SK-N-SH (cell line): ENCODE data around the gene BTBD9. TPM values are rescaled to one million over a fixed set of nuclear protein-coding genes. Genes with fewer than 3 reads are reported as not detected.

ENCODE experiments used
- CTCF ChIA-PET: fragments of 300-600, 350-600 bp; formaldehyde crosslinking; extraction: SDS; loops from one replicate; lab custom pipeline; 2021; lab: Yijun Ruan, JAX
- POLR2A ChIA-PET: fragments of 350-600 bp; sonication (Branson Sonifier 250); formaldehyde crosslinking; extraction: SDS; loops from one replicate; lab custom pipeline; 2020; ENCODE audit warnings: antibody characterized with exemption, inconsistent platforms; lab: Yijun Ruan, JAX
- DNase-seq: peaks from one replicate; pipeline ENCODE4 v3.0.0; 2012
- H2AFZ ChIP-seq: fragments of 200-600 bp; sonication (generic); 2 replicates; pipeline ENCODE4 v1.8.1; 2016; ENCODE audit warnings: antibody characterized with exemption, mild to moderate bottlenecking, low read depth
- H3F3A ChIP-seq: fragments of 200-600 bp; sonication (generic); replicated peaks from 2 replicates; pipeline ENCODE3; 2016; ENCODE audit warnings: antibody characterized with exemption, mild to moderate bottlenecking; ENCODE audit not compliant: insufficient read depth
- H3K27ac ChIP-seq, 2 experiments: fragments of 200-500 bp in 1 of 2; fragments of 200-600 bp in 1 of 2; sonication (Bioruptor generic) in 1 of 2; sonication (generic), shearing (Covaris generic) in 1 of 2; 2 replicates each; pipeline versions ENCODE4 v1.5.1 to v1.6.1; 2014 to 2016; ENCODE audit warnings: low read depth in 2 of 2, inconsistent platforms in 1 of 2, low read length in 1 of 2, mild to moderate bottlenecking in 1 of 2, mixed read lengths in 1 of 2
- H3K27me3 ChIP-seq: fragments of 200-600 bp; sonication (generic), shearing (Covaris generic); 2 replicates; pipeline ENCODE4 v1.6.1; 2016; ENCODE audit warnings: mixed run types; ENCODE audit not compliant: insufficient read depth
- H3K36me3 ChIP-seq, 2 experiments: fragments of 200-500 bp in 1 of 2; fragments of 200-600 bp in 1 of 2; sonication (Bioruptor generic) in 1 of 2; sonication (generic) in 1 of 2; replicated peaks in 1 of 2; 2 replicates each; pipeline versions ENCODE3 to v1.5.1; 2014 to 2016; ENCODE audit warnings: low read length in 1 of 2, mild to moderate bottlenecking in 1 of 2; ENCODE audit not compliant: insufficient read depth in 2 of 2, control insufficient read depth in 1 of 2
- H3K4me1 ChIP-seq, 2 experiments: fragments of 200-500 bp in 1 of 2; fragments of 200-600 bp in 1 of 2; sonication (Bioruptor generic) in 1 of 2; sonication (generic), shearing (Covaris generic) in 1 of 2; 2 replicates each; pipeline versions ENCODE4 v1.5.1 to v1.6.1; 2014 to 2016; ENCODE audit warnings: low read depth in 1 of 2, low read length in 1 of 2, mixed run types in 1 of 2; ENCODE audit not compliant: insufficient read depth in 2 of 2, control insufficient read depth in 1 of 2
- H3K4me2 ChIP-seq: fragments of 200-600 bp; sonication (generic), shearing (Covaris generic); 2 replicates; pipeline ENCODE4 v1.6.1; 2017; ENCODE audit warnings: mixed run types
- H3K4me3 ChIP-seq, 2 experiments: fragments of 200-500 bp in 1 of 2; fragments of 200-600 bp in 1 of 2; sonication (Bioruptor generic) in 1 of 2; sonication (generic), shearing (Covaris generic) in 1 of 2; 2 replicates each; pipeline versions ENCODE4 v1.5.1 to v1.8.1; 2014 to 2016; ENCODE audit warnings: low read depth in 2 of 2, inconsistent platforms in 1 of 2, low read length in 1 of 2, mild to moderate bottlenecking in 1 of 2, mixed read lengths in 1 of 2, moderate library complexity in 1 of 2
- H3K79me2 ChIP-seq: fragments of 200-600 bp; sonication (generic); 2 replicates; pipeline ENCODE4 v1.8.1; 2017; ENCODE audit warnings: mild to moderate bottlenecking; ENCODE audit not compliant: insufficient read depth
- H3K9ac ChIP-seq: fragments of 200-600 bp; sonication (generic); 2 replicates; pipeline ENCODE4 v1.6.1; 2017; ENCODE audit warnings: mixed run types
- H3K9me2 ChIP-seq: fragments of 200-600 bp; sonication (generic); 2 replicates; pipeline ENCODE4 v1.6.1; 2017; ENCODE audit warnings: mixed run types
- H3K9me3 ChIP-seq: fragments of 200-600 bp; sonication (generic); 2 replicates; pipeline ENCODE4 v1.6.1; 2017; ENCODE audit warnings: mixed run types, mild to moderate bottlenecking, moderate library complexity
- H4K20me1 ChIP-seq: fragments of 200-600 bp; sonication (generic); 2 replicates; pipeline ENCODE4 v1.6.1; 2017; ENCODE audit warnings: mild to moderate bottlenecking, mixed run types; ENCODE audit not compliant: insufficient read depth
- EZH2phosphoT487 ChIP-seq: fragments of 200-600 bp; sonication (generic); IDR thresholded peaks from 2 replicates; pipeline ENCODE4 v1.6.1; 2017; ENCODE audit warnings: low read depth, mixed run types, mild to moderate bottlenecking, antibody characterized with exemption, moderate library complexity, borderline replicate concordance
- FOSL2 ChIP-seq: IDR thresholded peaks from 2 replicates; pipeline ENCODE4 v1.4.0; 2012; ENCODE audit warnings: low read depth, mild to moderate bottlenecking, moderate library complexity, borderline replicate concordance
- FOXM1 ChIP-seq: IDR thresholded peaks from 2 replicates; pipeline ENCODE4 v1.4.0; 2012; ENCODE audit warnings: low read depth, mild to moderate bottlenecking
- MXI1 ChIP-seq: IDR thresholded peaks from 2 replicates; pipeline ENCODE4 v1.6.1; 2012; ENCODE audit warnings: mild to moderate bottlenecking, low read depth, low read length, improper control_type of control experiment
- RAD21 ChIP-seq: IDR thresholded peaks from 2 replicates; pipeline ENCODE4 v1.6.1; 2012; ENCODE audit warnings: mild to moderate bottlenecking, low read length
- RCOR1 ChIP-seq: fragments of 150-350 bp; IDR thresholded peaks from 2 replicates; pipeline ENCODE4 v1.6.1; 2017; ENCODE audit warnings: antibody characterized with exemption, low read length
- REST ChIP-seq: IDR thresholded peaks from 2 replicates; pipeline ENCODE4 v1.6.1; 2012; ENCODE audit warnings: mild to moderate bottlenecking, low read depth, low read length, moderate library complexity
- SIN3A ChIP-seq: IDR thresholded peaks from 2 replicates; pipeline ENCODE4 v1.6.1; 2012; ENCODE audit warnings: low read depth, mild to moderate bottlenecking, low read length, moderate library complexity, borderline replicate concordance
- SMC3 ChIP-seq: IDR thresholded peaks from 2 replicates; pipeline ENCODE4 v1.6.1; 2012; ENCODE audit warnings: low read depth, low read length, improper control_type of control experiment
- TCF12 ChIP-seq: IDR thresholded peaks from 2 replicates; pipeline ENCODE4 v1.4.0; 2012
- YY1 ChIP-seq: IDR thresholded peaks from 2 replicates; pipeline ENCODE4 v1.4.0; 2012; ENCODE audit warnings: low read depth, mild to moderate bottlenecking
- WGBS: methylation state at CpG from one replicate; pipeline ENCODE4 v1.1.6; 2017; ENCODE audit warnings: low lambda C conversion rate; 5-methylcytosine and 5-hydroxymethylcytosine counted together
- polyA plus RNA-seq, 3 experiments: library from polyadenylated mRNA; depleted of rRNA; stranded (reverse); fragments of >200 nt; gene quantifications; 2 replicates each; pipeline ENCODE4 v1.2.3, GENCODE V29; 2012

BTBD9 gene
- polyA plus RNA-seq, 1 of the 3 experiments (the other 2 are of a cell fraction), result 2.2 TPM

- H3K9me3 ChIP-seq, result no peaks in the 10 kb centered on the region
- WGBS, result 97% methylated on average over 8 of the region's 8 CpGs
These were observed 480.1 kb downstream of the BTBD9 start for GRCh38 chr6:38159596-38159995.

DNA sequence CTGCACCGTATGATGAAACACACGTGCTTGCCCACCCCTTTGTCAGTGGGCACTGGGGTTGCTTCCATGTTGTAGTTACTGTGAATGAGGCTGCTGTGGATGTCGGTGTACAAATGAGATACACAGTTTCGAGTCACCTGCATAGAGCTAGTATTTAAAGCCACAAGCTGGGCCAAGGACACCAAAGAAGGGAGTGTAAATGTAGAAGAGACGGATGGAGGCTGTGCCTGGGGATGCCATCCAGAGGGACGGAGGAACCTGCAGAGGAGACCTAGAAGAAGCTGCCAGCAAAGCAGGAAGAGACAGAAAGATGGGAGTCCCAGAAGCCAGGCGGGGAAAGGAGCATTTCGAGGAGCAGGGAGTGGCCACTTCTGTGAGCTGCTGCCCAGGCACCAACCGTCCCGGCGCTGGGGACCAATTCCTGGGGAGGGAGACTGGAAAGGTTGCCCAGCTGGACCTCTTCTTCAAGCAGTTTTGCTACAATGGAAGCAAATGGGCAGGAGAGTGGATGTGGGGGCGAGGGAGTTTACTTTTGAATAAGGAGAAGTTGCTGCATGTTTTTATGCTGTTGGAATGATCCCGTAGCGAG, 480.9 kb downstream of the BTBD9 start:
- no peaks in the 10 kb centered on the region for H3F3A ChIP-seq
- DNase-seq, result no peak
- no peak overlapping the region for H3K9ac ChIP-seq
- CTCF ChIA-PET, result no interaction called here
- POLR2A ChIA-PET, result no interaction called here
- TF ChIP-seq REST (no peak), TCF12 (no peak), RAD21 (no peak), SMC3 (no peak), SIN3A (no peak), FOSL2 (no peak), EZH2phosphoT487 (no peak), YY1 (no peak), FOXM1 (no peak), RCOR1 (no peak)
- peaks cover 0 to 4% of the 10 kb centered on the region in 2 experiments for H3K36me3 ChIP-seq
- H3K9me3 ChIP-seq, result no peaks in the 10 kb centered on the region
- no peak overlapping the region for H2AFZ ChIP-seq
- no peaks in the 10 kb centered on the region for H4K20me1 ChIP-seq
- WGBS, result 93% methylated on average over 14 of the region's 14 CpGs
- no peak overlapping the region for H3K27ac ChIP-seq
- H3K9me2 ChIP-seq, result no peaks in the 10 kb centered on the region
- no peak overlapping the region for H3K4me2 ChIP-seq
- no peaks in the 10 kb centered on the region for H3K27me3 ChIP-seq
- no peaks in the 10 kb centered on the region; a peak in 2 of 4 replicates for H3K4me1 ChIP-seq
- no peak overlapping the region for H3K4me3 ChIP-seq
- H3K79me2 ChIP-seq, result no peaks in the 10 kb centered on the region

More at GRCh38 chr6:38159596-38159995, 480.1 kb downstream of the BTBD9 start:
- no peaks in the 10 kb centered on the region; a peak in 2 of 4 replicates for H3K4me1 ChIP-seq
- no peak overlapping the region for H2AFZ ChIP-seq
- no peaks in the 10 kb centered on the region for H3K9me2 ChIP-seq
- no peak for DNase-seq
- peaks cover 0 to 4% of the 10 kb centered on the region in 2 experiments for H3K36me3 ChIP-seq
- H3K9ac ChIP-seq, result no peak overlapping the region
- ChIA-PET CTCF (no interaction called here), POLR2A (no interaction called here)
- no peak overlapping the region for H3K27ac ChIP-seq
- no peak overlapping the region for H3K4me3 ChIP-seq
- no peaks in the 10 kb centered on the region for H3K27me3 ChIP-seq
- H3F3A ChIP-seq, result no peaks in the 10 kb centered on the region
- no peaks in the 10 kb centered on the region for H4K20me1 ChIP-seq
- no peaks in the 10 kb centered on the region for H3K79me2 ChIP-seq
- no peak overlapping the region for H3K4me2 ChIP-seq
- TF ChIP-seq MXI1, result no peak
